HEK293 (cell line): ENCODE data around the gene JCHAIN.

ENCODE experiments used
- BCL11B ChIP-seq: fragments of 450-650 bp; formaldehyde crosslinking; IDR thresholded peaks from 2 replicates; pipeline ENCODE4 v1.5.1; 2016; ENCODE audit warnings: low read depth, missing biosample characterization, missing genetic modification characterization
- GLI2 ChIP-seq: fragments of 450-650 bp; formaldehyde crosslinking; IDR thresholded peaks from 2 replicates; pipeline ENCODE4; 2017; ENCODE audit warnings: missing biosample characterization, missing genetic modification characterization, low read depth, borderline replicate concordance
- MYNN ChIP-seq: fragments of 450-650 bp; formaldehyde crosslinking; IDR thresholded peaks from 2 replicates; pipeline ENCODE4 v1.5.1; 2016; ENCODE audit warnings: missing biosample characterization, missing genetic modification characterization, borderline replicate concordance
- PRDM10 ChIP-seq: fragments of 450-650 bp; formaldehyde crosslinking; IDR thresholded peaks from 2 replicates; pipeline ENCODE4 v1.5.1; 2016; ENCODE audit warnings: missing biosample characterization, missing genetic modification characterization
- TCF7L2 ChIP-seq: IDR thresholded peaks from 2 replicates; pipeline ENCODE4 v1.6.1; 2011; ENCODE audit warnings: low read depth, mild to moderate bottlenecking, inconsistent platforms, low read length, moderate library complexity, borderline replicate concordance
- ZBTB1 ChIP-seq: fragments of 450-650 bp; formaldehyde crosslinking; IDR thresholded peaks from 2 replicates; pipeline ENCODE4 v1.5.1; 2016; ENCODE audit warnings: missing biosample characterization, missing genetic modification characterization
- ZBTB44 ChIP-seq: fragments of 450-650 bp; IDR thresholded peaks from 2 replicates; pipeline ENCODE4 v1.5.1; 2018; ENCODE audit warnings: missing biosample characterization, mild to moderate bottlenecking, missing genetic modification characterization
- ZBTB7A ChIP-seq: fragments of 450-650 bp; formaldehyde crosslinking; IDR thresholded peaks from 2 replicates; pipeline ENCODE4 v1.5.1; 2016; ENCODE audit warnings: low read depth, missing biosample characterization, missing genetic modification characterization
- ZNF138 ChIP-seq: fragments of 450-650 bp; formaldehyde crosslinking; IDR thresholded peaks from 2 replicates; pipeline ENCODE4 v1.5.1; 2016; ENCODE audit warnings: missing biosample characterization, missing genetic modification characterization, borderline replicate concordance
- ZNF174 ChIP-seq: fragments of 450-650 bp; formaldehyde crosslinking; IDR thresholded peaks from 2 replicates; pipeline ENCODE4 v1.5.0; 2017; ENCODE audit warnings: missing biosample characterization, mild to moderate bottlenecking, missing genetic modification characterization
- ZNF335 ChIP-seq: fragments of 450-650 bp; formaldehyde crosslinking; conservative IDR thresholded peaks from 2 replicates; pipeline ENCODE4 v1.5.1; 2016; ENCODE audit warnings: missing biosample characterization, missing genetic modification characterization
- ZNF366 ChIP-seq: fragments of 450-650 bp; formaldehyde crosslinking; conservative IDR thresholded peaks from 2 replicates; pipeline ENCODE4 v1.5.1; 2016; ENCODE audit warnings: missing biosample characterization, missing genetic modification characterization
- ZNF488 ChIP-seq: fragments of 450-650 bp; formaldehyde crosslinking; IDR thresholded peaks from 2 replicates; pipeline ENCODE4 v1.5.1; 2016; ENCODE audit warnings: missing biosample characterization, missing genetic modification characterization
- ZNF510 ChIP-seq: fragments of 450-650 bp; formaldehyde crosslinking; IDR thresholded peaks from 2 replicates; pipeline ENCODE4 v1.5.1; 2018; ENCODE audit warnings: mild to moderate bottlenecking, missing genetic modification characterization, missing biosample characterization; ENCODE audit not compliant: insufficient replicate concordance
- ZNF529 ChIP-seq: fragments of 450-650 bp; formaldehyde crosslinking; IDR thresholded peaks from 2 replicates; pipeline ENCODE4 v1.5.1; 2017; ENCODE audit warnings: missing genetic modification characterization, missing biosample characterization; ENCODE audit not compliant: insufficient replicate concordance
- ZNF660 ChIP-seq: fragments of 450-650 bp; IDR thresholded peaks from 2 replicates; pipeline ENCODE4 v1.5.1; 2018; ENCODE audit warnings: missing biosample characterization, mild to moderate bottlenecking, missing genetic modification characterization
- ZNF670 ChIP-seq: fragments of 450-650 bp; formaldehyde crosslinking; IDR thresholded peaks from 2 replicates; pipeline ENCODE4 v1.5.1; 2016; ENCODE audit warnings: missing biosample characterization, missing genetic modification characterization, low read depth
- ZNF747 ChIP-seq: fragments of 450-650 bp; formaldehyde crosslinking; IDR thresholded peaks from 2 replicates; pipeline ENCODE4 v1.5.1; 2016; ENCODE audit warnings: missing biosample characterization, missing genetic modification characterization
- ZNF776 ChIP-seq: fragments of 450-650 bp; formaldehyde crosslinking; IDR thresholded peaks from 2 replicates; pipeline ENCODE4 v1.5.0; 2017; ENCODE audit warnings: missing biosample characterization, missing genetic modification characterization, borderline replicate concordance
- TF ChIP-seq, protein P1 (sequence below): fragments of 450-650 bp; formaldehyde crosslinking; IDR thresholded peaks from 2 replicates; pipeline ENCODE4 v1.5.1; 2016; ENCODE audit warnings: missing biosample characterization, missing genetic modification characterization
- TF ChIP-seq, protein P2 (sequence below): fragments of 450-650 bp; formaldehyde crosslinking; IDR thresholded peaks from 2 replicates; pipeline ENCODE4 v1.5.1; 2016; ENCODE audit warnings: missing biosample characterization, missing genetic modification characterization, borderline replicate concordance
- TF ChIP-seq, protein P3 (sequence below): fragments of 450-650 bp; formaldehyde crosslinking; IDR thresholded peaks from 2 replicates; pipeline ENCODE4 v1.5.1; 2017; ENCODE audit warnings: missing biosample characterization, missing genetic modification characterization
- TF ChIP-seq, protein P4 (sequence below): fragments of 450-650 bp; formaldehyde crosslinking; IDR thresholded peaks from 2 replicates; pipeline ENCODE4 v1.5.1; 2016; ENCODE audit warnings: missing biosample characterization, missing genetic modification characterization

Gene JCHAIN

GRCh38 chr4:70687821-70688794 lies 21.8 kb upstream of the JCHAIN start, which contains the start of gene UTP3 (continued):
- peak; percentile 80 for TF ChIP-seq PRDM10 (tag by site-specific recombination)
- no peak for TF ChIP-seq ZNF529
- TF ChIP-seq ZBTB1 (tag by site-specific recombination): no peak
- TF ChIP-seq ZNF670 (tag by site-specific recombination): no peak
- TF ChIP-seq ZBTB7A (tag by site-specific recombination): peak; percentile 47; the same call in 1 of the 2 replicates
- TF ChIP-seq ZNF335: peak; percentile 93
- TF ChIP-seq, protein P1, sequence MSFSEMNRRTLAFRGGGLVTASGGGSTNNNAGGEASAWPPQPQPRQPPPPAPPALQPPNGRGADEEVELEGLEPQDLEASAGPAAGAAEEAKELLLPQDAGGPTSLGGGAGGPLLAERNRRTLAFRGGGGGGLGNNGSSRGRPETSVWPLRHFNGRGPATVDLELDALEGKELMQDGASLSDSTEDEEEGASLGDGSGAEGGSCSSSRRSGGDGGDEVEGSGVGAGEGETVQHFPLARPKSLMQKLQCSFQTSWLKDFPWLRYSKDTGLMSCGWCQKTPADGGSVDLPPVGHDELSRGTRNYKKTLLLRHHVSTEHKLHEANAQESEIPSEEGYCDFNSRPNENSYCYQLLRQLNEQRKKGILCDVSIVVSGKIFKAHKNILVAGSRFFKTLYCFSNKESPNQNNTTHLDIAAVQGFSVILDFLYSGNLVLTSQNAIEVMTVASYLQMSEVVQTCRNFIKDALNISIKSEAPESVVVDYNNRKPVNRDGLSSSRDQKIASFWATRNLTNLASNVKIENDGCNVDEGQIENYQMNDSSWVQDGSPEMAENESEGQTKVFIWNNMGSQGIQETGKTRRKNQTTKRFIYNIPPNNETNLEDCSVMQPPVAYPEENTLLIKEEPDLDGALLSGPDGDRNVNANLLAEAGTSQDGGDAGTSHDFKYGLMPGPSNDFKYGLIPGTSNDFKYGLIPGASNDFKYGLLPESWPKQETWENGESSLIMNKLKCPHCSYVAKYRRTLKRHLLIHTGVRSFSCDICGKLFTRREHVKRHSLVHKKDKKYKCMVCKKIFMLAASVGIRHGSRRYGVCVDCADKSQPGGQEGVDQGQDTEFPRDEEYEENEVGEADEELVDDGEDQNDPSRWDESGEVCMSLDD (tag by site-specific recombination): peak; percentile 76
- peak; percentile 34; the same call in 1 of the 2 replicates for TF ChIP-seq ZNF366 (tag by site-specific recombination)
- TF ChIP-seq ZNF138 (tag by site-specific recombination): no peak
- TF ChIP-seq, protein P2, sequence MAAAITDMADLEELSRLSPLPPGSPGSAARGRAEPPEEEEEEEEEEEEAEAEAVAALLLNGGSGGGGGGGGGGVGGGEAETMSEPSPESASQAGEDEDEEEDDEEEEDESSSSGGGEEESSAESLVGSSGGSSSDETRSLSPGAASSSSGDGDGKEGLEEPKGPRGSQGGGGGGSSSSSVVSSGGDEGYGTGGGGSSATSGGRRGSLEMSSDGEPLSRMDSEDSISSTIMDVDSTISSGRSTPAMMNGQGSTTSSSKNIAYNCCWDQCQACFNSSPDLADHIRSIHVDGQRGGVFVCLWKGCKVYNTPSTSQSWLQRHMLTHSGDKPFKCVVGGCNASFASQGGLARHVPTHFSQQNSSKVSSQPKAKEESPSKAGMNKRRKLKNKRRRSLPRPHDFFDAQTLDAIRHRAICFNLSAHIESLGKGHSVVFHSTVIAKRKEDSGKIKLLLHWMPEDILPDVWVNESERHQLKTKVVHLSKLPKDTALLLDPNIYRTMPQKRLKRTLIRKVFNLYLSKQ (tag by site-specific recombination): no peak
- no peak for TF ChIP-seq TCF7L2
- TF ChIP-seq GLI2 (tag by site-specific recombination): no peak
- TF ChIP-seq ZBTB44: peak; percentile 69
- TF ChIP-seq MYNN (tag by site-specific recombination): no peak; the same call in 1 of the 2 replicates
- TF ChIP-seq ZNF488 (tag by site-specific recombination): no peak
- TF ChIP-seq, protein P3, sequence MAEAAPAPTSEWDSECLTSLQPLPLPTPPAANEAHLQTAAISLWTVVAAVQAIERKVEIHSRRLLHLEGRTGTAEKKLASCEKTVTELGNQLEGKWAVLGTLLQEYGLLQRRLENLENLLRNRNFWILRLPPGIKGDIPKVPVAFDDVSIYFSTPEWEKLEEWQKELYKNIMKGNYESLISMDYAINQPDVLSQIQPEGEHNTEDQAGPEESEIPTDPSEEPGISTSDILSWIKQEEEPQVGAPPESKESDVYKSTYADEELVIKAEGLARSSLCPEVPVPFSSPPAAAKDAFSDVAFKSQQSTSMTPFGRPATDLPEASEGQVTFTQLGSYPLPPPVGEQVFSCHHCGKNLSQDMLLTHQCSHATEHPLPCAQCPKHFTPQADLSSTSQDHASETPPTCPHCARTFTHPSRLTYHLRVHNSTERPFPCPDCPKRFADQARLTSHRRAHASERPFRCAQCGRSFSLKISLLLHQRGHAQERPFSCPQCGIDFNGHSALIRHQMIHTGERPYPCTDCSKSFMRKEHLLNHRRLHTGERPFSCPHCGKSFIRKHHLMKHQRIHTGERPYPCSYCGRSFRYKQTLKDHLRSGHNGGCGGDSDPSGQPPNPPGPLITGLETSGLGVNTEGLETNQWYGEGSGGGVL (tag by site-specific recombination): no peak
- TF ChIP-seq, protein P4, sequence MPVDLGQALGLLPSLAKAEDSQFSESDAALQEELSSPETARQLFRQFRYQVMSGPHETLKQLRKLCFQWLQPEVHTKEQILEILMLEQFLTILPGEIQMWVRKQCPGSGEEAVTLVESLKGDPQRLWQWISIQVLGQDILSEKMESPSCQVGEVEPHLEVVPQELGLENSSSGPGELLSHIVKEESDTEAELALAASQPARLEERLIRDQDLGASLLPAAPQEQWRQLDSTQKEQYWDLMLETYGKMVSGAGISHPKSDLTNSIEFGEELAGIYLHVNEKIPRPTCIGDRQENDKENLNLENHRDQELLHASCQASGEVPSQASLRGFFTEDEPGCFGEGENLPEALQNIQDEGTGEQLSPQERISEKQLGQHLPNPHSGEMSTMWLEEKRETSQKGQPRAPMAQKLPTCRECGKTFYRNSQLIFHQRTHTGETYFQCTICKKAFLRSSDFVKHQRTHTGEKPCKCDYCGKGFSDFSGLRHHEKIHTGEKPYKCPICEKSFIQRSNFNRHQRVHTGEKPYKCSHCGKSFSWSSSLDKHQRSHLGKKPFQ (tag by site-specific recombination): no peak
- no peak for TF ChIP-seq ZNF510 (tag by site-specific recombination)
- TF ChIP-seq ZNF174 (tag by site-specific recombination): no peak
- no peak for TF ChIP-seq ZNF747
- TF ChIP-seq ZNF660 (tag by site-specific recombination): peak; percentile 99
- no peak for TF ChIP-seq BCL11B (tag by site-specific recombination)
- TF ChIP-seq ZNF776 (tag by site-specific recombination): no peak
